NCI-H2171 treated with DMSO at 0.1 percent for 48 hours (cell line): ENCODE data around the gene NUDCD3.

ENCODE experiments used
- DNase-seq: peaks from one replicate; lab custom pipeline; 2025; lab: John Stamatoyannopoulos, UW

Gene NUDCD3

DNA sequence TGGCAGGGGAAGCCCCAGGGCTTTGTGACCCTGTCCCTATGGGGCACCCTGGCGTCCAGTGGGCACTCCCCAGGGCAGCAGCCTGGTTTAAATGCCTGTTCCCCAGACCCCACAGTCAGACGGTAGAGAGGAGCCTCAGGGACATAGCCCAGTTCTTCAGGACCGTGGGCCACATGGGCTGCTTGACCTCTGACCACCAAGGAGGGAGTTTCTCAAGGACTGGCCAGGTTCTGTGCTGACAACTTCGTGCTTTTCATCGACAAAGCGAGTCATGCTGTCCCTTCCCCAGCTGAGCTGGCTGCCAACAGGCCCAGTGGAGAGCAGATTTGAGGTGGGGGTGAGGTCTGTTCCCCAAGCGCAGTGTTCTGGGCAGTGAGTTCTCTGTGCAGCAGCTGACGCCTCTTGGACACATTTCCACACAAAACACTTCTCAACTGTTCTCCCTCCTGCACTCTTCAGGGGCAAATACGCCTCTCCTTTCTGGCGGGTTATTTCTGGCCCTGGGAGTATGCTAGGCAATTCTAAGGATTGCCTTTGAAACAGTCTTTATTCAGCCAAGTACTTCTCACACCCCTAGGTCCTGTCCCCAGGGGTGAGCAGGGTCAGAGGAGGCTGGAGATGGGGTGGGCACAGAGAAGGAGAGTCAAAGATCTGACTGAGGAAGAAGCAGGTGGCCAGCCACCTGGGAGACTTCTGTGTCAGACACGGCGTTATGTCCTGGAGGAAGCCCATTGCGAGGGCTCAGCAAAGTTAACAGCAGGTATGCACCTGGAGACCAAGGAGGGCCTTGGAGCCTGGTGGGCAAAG, 107.8 kb downstream of the NUDCD3 start:
- DNase-seq = no peak

DNA sequence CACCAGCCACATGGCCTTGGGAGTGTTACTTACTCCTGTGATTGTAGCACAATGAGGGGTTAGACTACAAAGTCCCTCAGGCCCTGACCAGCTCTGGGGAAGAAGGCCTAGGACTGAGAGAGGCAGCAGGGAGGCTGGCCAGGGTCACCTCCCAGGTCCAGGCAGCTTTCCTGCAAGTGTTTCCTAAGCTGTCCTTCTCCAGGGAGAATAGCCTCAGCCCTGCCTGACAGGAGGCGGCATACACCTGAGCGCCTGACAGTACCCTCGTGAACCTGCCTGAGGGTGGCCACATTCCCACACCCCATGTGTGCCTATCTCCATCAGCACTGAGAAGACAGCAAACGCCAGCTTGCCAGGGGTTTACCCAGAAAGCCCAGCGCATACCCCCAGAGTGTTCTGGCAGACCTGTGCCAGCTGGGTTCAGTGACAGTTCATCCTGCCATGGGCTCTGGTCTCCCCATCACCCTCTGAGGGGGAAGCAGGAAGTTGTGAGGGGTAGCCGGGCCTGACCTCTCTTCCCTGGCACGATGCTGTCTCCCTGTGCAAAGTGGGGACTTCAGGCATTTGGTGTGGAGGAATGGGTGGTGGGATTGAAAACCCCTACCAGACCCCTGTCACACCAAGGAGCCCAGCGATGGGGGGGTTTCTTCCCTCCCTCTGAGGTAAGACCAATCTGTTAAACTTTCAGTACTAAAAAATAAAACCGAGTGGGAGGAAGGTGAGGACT, 108.8 kb downstream of the NUDCD3 start:
- DNase-seq = no peak

DNA sequence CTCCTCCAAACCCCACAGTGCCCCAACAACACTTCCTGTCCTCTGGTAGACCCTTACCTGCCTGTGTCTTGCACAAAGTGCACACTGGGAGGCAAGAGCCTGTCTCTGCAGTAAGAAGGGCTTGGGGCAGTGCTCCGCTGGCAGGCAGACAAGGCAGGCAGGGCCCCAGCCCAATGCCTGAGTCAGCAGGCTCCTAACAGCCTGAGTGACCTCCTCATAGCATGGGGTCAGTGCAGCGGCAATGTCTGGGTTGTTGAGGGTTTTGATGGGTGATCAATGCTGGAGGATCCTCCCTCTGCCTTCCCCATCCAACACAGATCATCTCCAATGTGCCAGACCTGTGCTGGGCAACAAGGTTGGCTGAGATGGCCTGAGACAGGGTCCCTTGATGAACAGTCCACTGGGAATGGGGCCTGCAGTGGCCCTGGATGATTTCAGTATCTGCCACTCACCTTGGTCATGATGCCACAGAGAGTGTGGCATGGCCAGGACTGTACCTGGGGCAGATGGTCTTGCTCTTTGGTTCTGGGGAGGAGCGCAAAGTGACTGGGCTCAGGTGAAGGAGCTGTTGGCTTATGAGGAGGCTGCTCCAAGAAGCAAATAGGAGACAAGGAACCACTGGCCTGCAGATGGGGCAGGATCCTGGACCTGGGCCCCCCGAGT, 109.5 kb downstream of the NUDCD3 start:
- DNase-seq = no peak

DNA sequence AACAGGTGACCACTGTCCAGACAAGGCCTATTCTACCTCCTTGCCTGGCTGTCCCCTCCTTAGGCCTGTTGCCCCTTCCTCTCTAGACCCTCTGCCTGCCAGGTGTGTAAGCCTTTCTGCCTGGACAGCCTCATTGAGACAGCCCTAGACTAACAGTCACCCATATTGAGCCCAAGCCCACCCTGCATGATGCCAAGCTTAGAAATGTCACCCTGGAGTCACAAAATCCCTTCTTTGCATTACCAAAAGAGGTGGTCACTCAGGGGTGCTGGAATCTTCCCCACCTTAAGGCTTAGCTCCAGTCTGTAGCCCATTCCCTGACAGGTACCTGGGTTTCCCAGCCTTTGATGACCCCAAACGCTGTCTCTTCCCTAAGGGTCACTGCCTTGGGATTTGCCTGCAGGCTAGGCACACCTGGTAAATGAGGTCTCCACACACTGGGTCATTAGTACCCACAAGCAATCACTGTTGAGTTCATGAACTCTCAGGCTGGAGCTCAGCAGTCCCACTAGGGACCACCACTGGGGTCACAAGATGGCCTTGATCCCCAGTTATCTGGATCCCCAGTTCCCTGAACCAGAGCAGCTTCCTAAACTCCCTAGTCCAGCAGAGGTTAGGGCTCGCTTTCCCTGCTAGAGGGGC, 110.1 kb downstream of the NUDCD3 start:
- no peak for DNase-seq

DNA sequence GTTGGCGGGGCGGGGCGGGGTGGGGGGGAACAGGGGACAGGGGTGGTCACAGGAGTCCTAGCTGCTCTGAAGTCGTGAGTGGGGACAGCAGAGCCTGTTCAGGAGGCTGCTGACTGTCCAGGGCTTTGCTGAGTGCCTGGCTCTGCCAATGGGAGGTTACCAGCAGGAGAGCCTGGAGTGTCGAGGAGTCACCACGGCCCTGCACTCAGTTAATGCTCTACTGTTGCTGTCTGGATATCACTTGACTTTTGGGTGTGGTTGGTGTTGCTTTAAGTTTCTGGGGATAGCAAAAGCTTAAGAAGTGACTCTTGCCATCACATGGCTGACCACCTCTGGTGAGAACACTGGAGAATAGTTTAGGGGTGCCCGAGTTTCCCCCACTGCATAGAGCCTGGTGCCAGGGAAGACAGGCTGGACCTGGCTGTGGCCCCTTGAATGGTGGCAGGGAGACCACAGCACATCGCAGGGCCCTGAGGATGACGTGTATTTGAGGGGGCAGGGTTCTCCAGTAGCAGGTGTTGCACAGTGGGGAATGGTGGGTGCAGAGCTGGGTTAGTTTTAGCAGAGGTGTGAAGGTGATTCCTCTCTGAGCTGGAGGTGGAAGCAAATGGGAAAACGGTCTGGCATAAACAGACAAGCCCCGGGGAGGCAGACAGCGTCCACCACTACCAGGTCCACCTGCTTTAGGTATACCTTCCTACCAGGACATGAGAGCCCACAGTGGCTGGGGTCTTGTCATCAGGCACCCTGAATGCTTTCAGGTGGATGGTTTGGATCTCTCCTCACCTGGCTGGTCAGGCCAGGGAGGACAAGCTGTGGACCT, 110.9 kb downstream of the NUDCD3 start:
- DNase-seq = no peak

DNA sequence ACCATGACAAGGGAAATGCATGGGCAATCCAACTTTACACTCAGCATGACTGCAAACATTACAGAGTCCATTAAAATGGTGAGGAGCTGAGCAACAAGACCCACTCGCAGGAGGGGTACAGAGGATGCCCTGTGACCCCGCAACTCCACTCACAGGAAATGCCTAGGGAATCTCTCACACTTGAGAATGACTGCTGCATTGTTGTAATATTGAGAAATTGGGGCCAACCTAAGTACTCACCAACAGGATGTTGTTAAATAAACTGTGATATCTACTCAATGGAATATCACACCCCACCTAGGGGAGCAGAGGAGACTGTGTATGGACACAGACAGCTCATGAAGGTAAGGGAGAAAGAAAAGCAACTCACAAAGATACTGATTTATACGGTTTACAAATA, 111.7 kb downstream of the NUDCD3 start:
- no peak for DNase-seq

DNA sequence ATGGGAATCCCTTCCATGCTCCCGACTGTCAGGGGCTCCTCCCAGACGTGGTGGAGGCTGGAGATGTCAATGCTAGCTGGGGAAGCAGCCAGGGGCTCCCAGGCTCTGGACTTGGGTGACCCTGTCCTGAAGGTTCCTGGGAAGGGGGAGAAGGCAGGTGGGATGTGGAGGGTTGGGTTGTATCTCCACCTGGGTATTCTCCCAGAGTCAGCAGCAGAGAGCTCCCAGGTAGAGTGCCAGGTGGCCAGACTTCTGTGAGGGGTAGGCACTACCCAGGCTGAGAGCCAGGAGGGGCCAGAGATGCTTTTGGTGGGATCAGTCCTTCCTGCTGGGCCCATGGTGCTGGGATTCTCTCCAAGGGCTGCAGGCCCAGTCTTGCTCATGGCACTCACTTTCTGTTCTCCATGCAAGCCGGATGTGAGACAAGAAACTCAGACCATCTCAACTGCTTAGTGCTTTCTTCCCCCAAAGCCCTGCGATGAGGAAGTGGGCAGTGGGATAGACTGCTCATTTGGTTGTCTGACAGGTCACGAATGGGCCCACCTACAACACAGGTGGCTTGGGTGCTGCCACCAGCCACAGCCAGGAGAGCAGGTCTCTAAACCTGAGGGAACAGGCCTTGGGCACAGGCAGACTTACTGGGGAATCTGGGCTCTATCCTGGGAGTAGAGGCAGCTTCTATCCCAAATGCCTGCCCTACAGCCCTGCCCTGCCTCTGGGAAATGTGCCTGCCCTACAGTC, 112.6 kb downstream of the NUDCD3 start:
- no peak for DNase-seq

DNA sequence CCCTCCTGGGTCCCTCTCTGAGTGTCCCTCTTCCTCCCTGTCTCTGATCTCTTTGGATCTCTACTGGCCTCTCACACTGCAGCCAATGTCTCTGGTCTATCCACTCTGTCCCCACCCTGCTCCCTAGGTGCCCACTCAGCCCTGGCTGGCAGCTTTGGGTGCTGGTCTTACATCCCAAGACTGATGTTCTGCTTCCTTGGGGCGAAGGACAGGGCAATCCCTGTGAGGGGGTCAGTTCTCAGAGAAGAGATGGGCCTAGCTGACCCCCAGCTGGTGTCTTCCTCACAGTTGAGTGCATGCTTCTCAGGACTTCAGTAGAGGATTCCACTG, 113.4 kb downstream of the NUDCD3 start:
- no peak for DNase-seq

DNA sequence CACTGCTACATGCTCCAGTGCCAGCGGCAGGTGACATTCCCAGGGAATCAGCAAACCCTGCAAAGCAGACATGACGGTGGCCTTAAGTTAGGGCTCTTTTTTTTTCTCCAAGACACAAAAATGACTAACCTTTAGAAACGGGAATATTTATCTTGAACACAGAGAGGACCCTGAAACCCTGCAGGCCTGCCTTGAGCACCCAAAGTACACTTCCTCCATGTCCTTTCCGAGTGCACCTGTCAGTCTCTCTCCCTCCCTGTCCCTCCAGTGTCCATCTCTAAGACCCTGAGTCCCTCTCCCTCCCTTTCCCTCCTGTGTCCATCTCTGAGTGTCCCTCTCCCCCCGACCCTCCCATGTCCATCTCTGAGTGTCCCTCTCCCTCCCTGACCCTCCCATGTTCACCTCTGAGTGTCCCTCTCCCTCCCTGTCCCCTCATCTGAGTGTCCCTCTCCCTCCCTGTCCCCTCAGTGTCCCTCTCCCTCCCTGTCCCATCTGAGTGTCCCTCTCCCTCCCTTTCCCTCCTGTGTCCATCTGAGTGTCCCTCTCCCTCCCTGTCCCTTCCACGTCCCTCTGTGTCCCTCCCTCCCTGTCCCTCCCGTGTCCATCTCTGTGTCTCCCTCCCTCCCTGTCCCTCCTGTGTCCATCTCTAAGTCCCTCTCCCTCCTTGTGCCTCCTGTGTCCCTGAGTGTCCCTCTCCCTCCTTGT, 113.9 kb downstream of the NUDCD3 start:
- no peak for DNase-seq

DNA sequence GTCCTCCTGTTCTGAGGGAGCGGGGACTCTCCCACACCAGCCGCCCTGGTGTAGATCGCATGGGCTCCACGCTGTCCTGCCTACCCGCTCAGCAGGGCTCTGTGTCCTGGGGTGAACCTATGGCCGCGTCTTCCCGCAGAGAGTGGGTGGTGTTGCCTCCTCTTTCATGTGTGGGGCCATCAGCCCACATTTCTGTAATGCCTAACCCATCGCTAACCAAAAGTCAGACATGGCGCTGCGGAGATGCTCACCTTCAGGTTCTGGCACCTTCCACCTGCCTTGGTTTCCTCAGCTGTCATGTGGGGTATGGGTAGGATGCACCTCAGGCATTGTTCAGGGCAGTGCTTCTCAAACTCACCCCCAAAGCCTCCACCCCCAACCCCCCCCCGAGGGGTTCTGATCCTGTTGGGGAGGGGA, 114.5 kb downstream of the NUDCD3 start:
- DNase-seq = no peak

DNA sequence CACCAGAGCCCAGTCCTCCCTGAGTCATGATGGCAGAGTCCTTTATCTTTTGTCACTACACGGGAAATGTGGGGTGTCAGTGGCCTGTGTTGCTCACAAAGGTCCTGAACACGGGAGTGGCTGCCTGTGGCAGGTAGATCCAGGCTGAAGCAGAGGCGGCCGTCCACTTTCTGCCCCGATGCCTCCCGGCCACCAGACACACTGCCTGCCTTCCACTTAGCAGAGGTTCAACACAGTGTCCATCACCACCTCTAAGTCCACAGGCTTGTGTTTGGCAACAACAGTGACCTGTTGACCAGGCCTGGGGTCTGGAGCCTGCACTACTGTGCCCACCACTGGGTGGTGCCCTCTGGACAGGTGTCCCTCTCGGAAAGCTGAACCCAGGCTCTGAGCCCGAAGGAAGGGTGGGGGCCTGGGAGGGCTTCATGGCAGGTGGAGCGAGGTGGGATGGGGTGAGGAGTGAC, 115.2 kb downstream of the NUDCD3 start:
- no peak for DNase-seq

DNA sequence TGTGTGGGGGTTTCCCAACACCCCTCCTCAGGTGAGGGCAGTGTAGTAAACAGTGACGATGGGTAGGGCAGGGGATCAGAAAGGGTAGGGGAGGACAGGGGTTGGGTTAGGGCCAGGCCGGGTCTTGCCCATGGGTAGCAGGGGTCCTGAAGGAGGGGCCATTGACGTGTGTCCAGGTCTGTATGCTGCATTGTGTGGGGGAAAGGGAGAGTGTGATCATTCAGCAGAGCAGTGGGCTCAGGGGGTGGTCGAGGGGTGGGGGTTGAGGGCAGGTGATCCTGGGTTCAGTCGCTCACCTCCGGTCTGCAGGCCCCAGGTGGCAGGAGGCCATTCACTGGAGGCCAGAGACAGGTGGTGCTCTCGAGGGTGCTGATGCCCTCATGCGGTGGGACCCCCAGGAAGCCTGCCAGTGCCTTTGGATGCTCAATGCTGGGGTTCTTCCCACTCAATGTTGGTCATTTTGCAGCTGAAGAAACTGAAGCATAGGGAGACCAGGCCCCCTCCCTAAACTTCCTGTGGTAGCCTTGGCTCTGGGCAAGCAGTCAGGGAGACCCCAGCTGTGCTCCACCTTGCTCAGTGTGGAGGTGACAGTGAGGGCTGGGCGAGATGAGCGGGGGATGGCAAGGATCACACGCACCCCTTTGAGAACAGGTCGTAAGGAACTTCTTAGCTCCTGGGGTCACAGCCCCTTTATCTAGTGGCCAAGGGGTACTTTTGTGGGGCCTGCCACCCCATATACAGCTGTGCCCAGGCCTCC, 116.3 kb downstream of the NUDCD3 start:
- no peak for DNase-seq

DNA sequence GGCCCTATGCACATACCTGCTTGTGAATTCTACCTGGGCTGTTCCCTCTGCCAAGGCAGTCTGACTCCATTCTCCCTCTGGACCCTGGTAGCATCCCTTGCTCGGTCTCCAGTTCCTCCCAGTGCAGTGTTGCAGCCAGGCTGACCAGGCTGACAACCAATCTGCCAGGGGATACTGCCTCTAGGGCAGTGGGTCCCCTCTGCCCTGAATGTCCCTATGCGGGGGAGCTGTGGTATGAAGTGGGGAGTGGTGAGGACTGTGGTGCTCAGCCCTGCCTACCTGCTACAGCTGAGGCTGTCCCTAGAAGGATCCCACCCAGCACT, 117.1 kb downstream of the NUDCD3 start:
- no peak for DNase-seq

DNA sequence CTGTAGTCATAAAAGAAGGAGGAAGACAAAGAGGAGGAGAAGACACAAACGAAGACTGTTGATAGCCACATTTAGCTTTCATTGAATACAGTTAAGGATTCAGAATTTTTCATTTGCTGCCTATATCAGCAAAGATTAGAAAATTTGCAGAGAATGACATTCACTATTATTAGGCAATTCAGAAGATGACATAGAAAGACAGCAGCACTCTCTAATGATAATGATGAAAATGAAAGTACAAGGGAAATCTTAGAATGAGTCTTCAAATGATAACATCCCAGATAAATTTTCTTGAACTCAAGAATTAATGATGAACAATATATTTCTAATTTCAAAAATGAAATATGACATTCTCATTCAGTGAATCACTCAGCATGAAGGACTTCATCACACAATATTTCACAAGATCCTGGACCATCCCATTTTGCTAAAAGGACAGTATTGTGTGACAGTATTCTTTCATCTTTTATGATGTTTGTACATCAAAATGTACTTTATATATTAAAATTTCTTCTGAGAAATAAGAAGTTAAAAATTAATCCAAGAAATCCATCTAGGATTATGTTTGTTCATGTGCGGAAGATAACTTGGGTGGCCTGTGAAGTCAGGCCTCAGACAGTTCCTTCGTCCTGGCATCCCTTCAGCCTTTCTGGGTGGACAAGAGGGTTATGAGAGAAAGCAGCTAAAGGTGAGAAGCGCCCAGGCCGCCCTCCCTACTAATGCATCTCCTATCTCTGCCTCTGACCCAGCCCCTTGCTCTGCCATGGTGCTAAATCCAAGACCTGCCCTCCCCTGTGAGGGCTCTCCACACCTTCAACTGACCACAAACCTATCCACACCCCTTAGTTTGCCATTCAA, 117.7 kb downstream of the NUDCD3 start:
- DNase-seq = no peak

DNA sequence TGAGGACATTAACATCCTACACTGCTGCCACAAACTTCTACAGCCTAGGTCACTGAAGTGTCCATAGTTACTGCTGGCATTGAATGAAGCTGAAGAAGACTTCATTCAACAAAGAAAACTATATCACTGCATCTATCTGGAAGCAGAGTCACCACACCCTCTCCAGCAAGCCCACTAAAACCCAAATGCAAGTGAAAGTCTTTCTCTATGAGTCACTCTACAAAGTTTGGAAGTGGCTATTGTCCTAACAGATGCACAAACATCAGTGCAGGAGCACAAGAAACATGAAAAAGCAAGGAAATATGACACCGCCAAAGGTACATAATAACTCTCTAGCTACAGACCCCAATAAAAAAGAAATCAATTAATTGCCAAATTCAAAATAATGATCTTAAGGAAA, 121.6 kb downstream of the NUDCD3 start:
- no peak for DNase-seq

DNA sequence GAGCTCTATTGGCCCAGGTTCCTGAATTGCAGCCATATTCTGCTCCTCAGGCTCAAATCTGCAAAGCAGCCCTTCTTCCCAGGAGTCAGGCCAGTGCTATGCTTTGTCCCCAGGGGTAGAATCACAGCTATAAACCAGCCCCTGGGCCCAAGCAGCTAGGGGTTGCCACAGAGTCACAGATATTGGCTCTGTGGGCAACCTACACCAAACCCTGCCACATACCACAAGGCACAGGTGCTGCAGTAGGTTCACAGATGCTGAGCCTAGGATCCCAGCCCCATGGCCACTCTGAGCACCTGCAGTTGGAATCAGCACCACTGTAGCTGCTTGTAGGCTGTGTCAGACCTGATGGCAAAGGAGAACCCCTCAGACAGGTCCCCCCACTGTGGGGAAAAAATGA, 122.0 kb downstream of the NUDCD3 start:
- no peak for DNase-seq

DNA sequence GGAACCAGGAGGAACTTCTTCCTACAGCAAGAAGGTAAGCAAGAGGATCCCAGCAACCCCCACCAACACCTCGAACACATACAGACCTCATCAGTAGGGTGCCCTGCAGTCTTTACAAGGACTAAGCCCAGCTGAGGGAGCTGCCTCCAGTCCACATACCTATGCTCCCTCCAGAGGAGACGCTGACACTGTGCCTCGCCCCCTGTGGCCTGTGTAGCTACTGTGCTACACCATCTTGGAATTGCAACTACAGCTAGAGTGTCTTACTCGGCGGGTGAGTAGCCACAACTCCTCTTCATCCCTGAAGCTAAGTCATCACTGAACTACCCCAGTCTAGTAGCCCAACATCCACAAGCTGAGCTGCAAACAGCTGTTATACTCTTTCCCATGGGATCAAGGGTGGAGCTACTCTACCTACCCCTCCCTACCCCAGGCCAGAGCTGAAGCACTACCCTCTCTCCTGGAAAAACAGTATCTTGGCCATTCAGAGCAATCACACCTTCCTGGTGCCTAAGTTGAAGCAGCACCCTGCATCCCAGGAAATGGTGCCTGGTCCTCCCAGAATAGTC, 122.9 kb downstream of the NUDCD3 start:
- DNase-seq = peak; percentile 9

DNA sequence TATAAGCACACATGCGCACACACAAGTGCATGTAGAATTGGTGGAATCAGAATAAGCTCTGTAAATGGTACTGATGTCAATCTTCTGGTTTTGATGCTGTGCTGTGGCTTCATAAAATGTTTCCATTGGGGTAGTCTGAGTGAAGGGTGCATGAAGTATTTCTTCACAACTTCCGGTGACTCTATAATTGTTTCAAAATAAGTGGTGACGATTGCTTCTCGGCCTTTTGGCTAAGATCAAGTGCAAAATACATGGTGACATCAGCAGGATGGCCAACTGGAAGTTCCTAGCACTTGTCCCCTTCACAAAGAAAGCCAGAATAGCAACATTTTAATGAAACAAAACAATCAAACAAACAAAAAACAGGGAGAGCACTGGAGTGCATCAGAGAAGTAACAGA, 123.5 kb downstream of the NUDCD3 start:
- DNase-seq = no peak
